HG03342 (cell line): ENCODE measurements around the gene TTC9.

Experiments
- ATAC-seq: cut with Tn5 transposase; IDR thresholded peaks from one replicate; pipeline ENCODE4 v1.9.1; 2021; ENCODE audit warnings: mild to moderate bottlenecking, moderate library complexity; ENCODE audit not compliant: unreplicated experiment

The TTC9 gene

GRCh38 chr14:70641548-70642302 is at the start of gene TTC9:
Gene TTC9 (plus strand): TSS chr14:70641916. CDS start chr14:70642130, 214 bp downstream.
- ATAC-seq = peak; percentile 15

GRCh38 chr14:70594461-70594860 is 47.3 kb upstream of the TTC9 start:
- no peak for ATAC-seq

GRCh38 chr14:70595443-70596185 is 46.1 kb upstream of the TTC9 start:
- ATAC-seq = no peak

GRCh38 chr14:70597731-70598130 is 44.0 kb upstream of the TTC9 start:
- no peak for ATAC-seq

GRCh38 chr14:70599345-70599744 is 42.4 kb upstream of the TTC9 start:
- ATAC-seq = no peak

- ATAC-seq = peak; percentile 87
Observed at GRCh38 chr14:70600382-70601157, 41.1 kb upstream of the TTC9 start, which contains the start of gene MED6. Gene MED6 (minus strand): TSS chr14:70600655. CDS start chr14:70600637, 18 bp downstream.

- no peak for ATAC-seq
Observed at GRCh38 chr14:70601162-70601561, 40.6 kb upstream of the TTC9 start.

- peak; percentile 60 for ATAC-seq
Observed at GRCh38 chr14:70602254-70602653, 39.5 kb upstream of the TTC9 start.

- ATAC-seq = no peak
Observed at GRCh38 chr14:70611216-70611615, 30.5 kb upstream of the TTC9 start.

GRCh38 chr14:70616646-70617045 is 25.1 kb upstream of the TTC9 start:
- no peak for ATAC-seq

- ATAC-seq = no peak
Observed at GRCh38 chr14:70618314-70618713, 23.4 kb upstream of the TTC9 start.

GRCh38 chr14:70619708-70620107 is 22.0 kb upstream of the TTC9 start:
- no peak for ATAC-seq

- ATAC-seq = no peak
Observed at GRCh38 chr14:70622111-70622712, 19.5 kb upstream of the TTC9 start.

GRCh38 chr14:70624972-70625371 is 16.7 kb upstream of the TTC9 start:
- ATAC-seq = no peak

GRCh38 chr14:70631948-70632347 is 9.8 kb upstream of the TTC9 start:
- ATAC-seq = no peak

GRCh38 chr14:70635971-70636595 is 5.6 kb upstream of the TTC9 start:
- ATAC-seq = no peak

- no peak for ATAC-seq
Observed at GRCh38 chr14:70638416-70638815, 3.3 kb upstream of the TTC9 start.

- ATAC-seq = peak; percentile 63
Observed at GRCh38 chr14:70640938-70641547, 673 bp upstream of the TTC9 start.

GRCh38 chr14:70642303-70643235 is 853 bp downstream of the TTC9 start:
- peak; percentile 34 for ATAC-seq
